K562 (cell line): ENCODE measurements around the gene MGRN1. TPM values are rescaled to one million over a fixed set of nuclear protein-coding genes. Genes with fewer than 3 reads are reported as not detected.

Experiments used
- ARID1B ChIP-seq: fragments of 450-650 bp; IDR thresholded peaks from 2 replicates; pipeline ENCODE4 v1.6.1; 2016; ENCODE audit warnings: antibody characterized with exemption, mild to moderate bottlenecking, inconsistent platforms
- CBFA2T2 ChIP-seq: fragments of 450-650 bp; conservative IDR thresholded peaks from 2 replicates; pipeline ENCODE4 v1.6.1; 2017; ENCODE audit warnings: mild to moderate bottlenecking
- EGR1 ChIP-seq: fragments of 450-650 bp; conservative IDR thresholded peaks from 2 replicates; pipeline ENCODE4 v1.6.1; 2017; ENCODE audit warnings: mild to moderate bottlenecking
- FOSL1 ChIP-seq: fragments of 200-800 bp; sonication (Bioruptor generic); conservative IDR thresholded peaks from 2 replicates; pipeline ENCODE4 v1.6.1; 2016; ENCODE audit warnings: missing genetic modification characterization, missing compliant biosample characterization
- IRF2 ChIP-seq: sonication (generic); formaldehyde crosslinking; IDR thresholded peaks from 2 replicates; pipeline ENCODE4 v1.8.1; 2022; ENCODE audit warnings: mild to moderate bottlenecking, missing genetic modification reagents
- NCOR1 ChIP-seq: fragments of 450-650 bp; IDR thresholded peaks from 2 replicates; pipeline ENCODE4 v1.6.1; 2016; ENCODE audit warnings: mild to moderate bottlenecking, moderate library complexity
- TCF3 ChIP-seq: sonication (generic); formaldehyde crosslinking; IDR thresholded peaks from 2 replicates; pipeline ENCODE4 v1.4.0; 2020; ENCODE audit warnings: mild to moderate bottlenecking, missing genetic modification reagents
- TFAP4 ChIP-seq: sonication (generic); formaldehyde crosslinking; IDR thresholded peaks from 2 replicates; pipeline ENCODE4 v1.8.0; 2022; ENCODE audit warnings: missing genetic modification reagents, mild to moderate bottlenecking, moderate library complexity, borderline replicate concordance
- ZBTB7A ChIP-seq: IDR thresholded peaks from 2 replicates; pipeline ENCODE4 v1.6.1; 2011; ENCODE audit warnings: low read depth, mild to moderate bottlenecking, low read length, moderate library complexity, borderline replicate concordance; ENCODE audit not compliant: control insufficient read depth
- ZNF436 ChIP-seq: fragments of 250-450, 450-650 bp; sonication (Bioruptor Pico); formaldehyde crosslinking; IDR thresholded peaks from 2 replicates; pipeline ENCODE4 v1.7.0; 2020; ENCODE audit warnings: mild to moderate bottlenecking
- polyA plus RNA-seq, 8 experiments: library from polyadenylated mRNA; depleted of rRNA in 4 of 8; stranded (reverse) in 5 of 8; unstranded in 3 of 8; fragments of >200 nt; fragmentation: Nextera tagmentation in 2 of 8; fragmentation: Illumina TruSeq in 1 of 8; extraction: Ambion mirVana in 2 of 8; extraction: Trizol in 1 of 8; gene quantifications; 2 replicates each; pipeline versions ENCODE4 v1.2.1 to v1.2.3, GENCODE V29; 2011 to 2014; ENCODE audit warnings: inconsistent platforms in 1 of 8, missing spikeins in 1 of 8
- total RNA-seq, 7 experiments: library from RNA; depleted of rRNA in 6 of 7; stranded (reverse); fragments of >200 nt in 6 of 7; fragmentation: Illumina TruSeq in 2 of 7; extraction: Trizol in 2 of 7; gene quantifications; 2 replicates each; pipeline versions ENCODE4 v1.2.1 to v1.2.3, GENCODE V29; 2011 to 2021; ENCODE audit warnings: low replicate concordance in 1 of 7
- TF ChIP-seq, protein P1 (sequence below), 2 experiments: fragments of 250-450 bp in 1 of 2; fragments of 450-650 bp in 1 of 2; sonication (Bioruptor Pico) in 1 of 2; IDR thresholded peaks; 2 replicates each; pipeline versions ENCODE4 v1.6.1 to v1.8.0; 2016 to 2021; ENCODE audit warnings: mild to moderate bottlenecking in 2 of 2, moderate library complexity in 2 of 2, missing compliant biosample characterization in 1 of 2, missing genetic modification characterization in 1 of 2
- TF ChIP-seq, protein P2 (sequence below): fragments of 450-650 bp; conservative IDR thresholded peaks from 2 replicates; pipeline ENCODE4 v1.6.1; 2016; ENCODE audit warnings: missing genetic modification characterization, low read depth, mild to moderate bottlenecking, control low read depth, missing compliant biosample characterization
- TF ChIP-seq, protein P3 (sequence below): IDR thresholded peaks from 2 replicates; pipeline ENCODE4 v1.6.1; 2016; ENCODE audit warnings: missing genetic modification characterization, missing compliant biosample characterization
- TF ChIP-seq, protein P4 (sequence below): sonication (generic); formaldehyde crosslinking; IDR thresholded peaks from 2 replicates; pipeline ENCODE4 v1.8.0; 2023; ENCODE audit warnings: mild to moderate bottlenecking, missing genetic modification reagents

MGRN1 gene
- total and polyA plus RNA-seq, 9 of the 15 experiments (the other 6 are each of a cell fraction or from before 2014, with no cell fraction given): 0.15 to 37.9 (median 6.0) TPM

GRCh38 chr16:4724661-4725270 is 100.1 kb downstream of the MGRN1 start (continued):
- TF ChIP-seq TFAP4 (CRISPR knock-in tag) (peak; percentile 40; the same call in 1 of the 2 replicates), CBFA2T2 (peak; percentile 38), TCF3 (peak; percentile 78), ARID1B (0 out of 2 replicates have a peak, but pooled peaks have one; percentile 7), FOSL1 (tag) (no peak), ZNF436 (CRISPR knock-in tag) (no peak), NCOR1 (peak; percentile 45; the same call in 1 of the 2 replicates), IRF2 (no peak), ZBTB7A (no peak), EGR1 (no peak)
- TF ChIP-seq, protein P1, sequence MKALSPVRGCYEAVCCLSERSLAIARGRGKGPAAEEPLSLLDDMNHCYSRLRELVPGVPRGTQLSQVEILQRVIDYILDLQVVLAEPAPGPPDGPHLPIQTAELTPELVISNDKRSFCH (CRISPR knock-in tag; IDR thresholded peaks at IDR 0.05): no peak
- TF ChIP-seq, protein P1 (tag; IDR thresholded peaks at IDR 0.05): no peak
- TF ChIP-seq, protein P2, sequence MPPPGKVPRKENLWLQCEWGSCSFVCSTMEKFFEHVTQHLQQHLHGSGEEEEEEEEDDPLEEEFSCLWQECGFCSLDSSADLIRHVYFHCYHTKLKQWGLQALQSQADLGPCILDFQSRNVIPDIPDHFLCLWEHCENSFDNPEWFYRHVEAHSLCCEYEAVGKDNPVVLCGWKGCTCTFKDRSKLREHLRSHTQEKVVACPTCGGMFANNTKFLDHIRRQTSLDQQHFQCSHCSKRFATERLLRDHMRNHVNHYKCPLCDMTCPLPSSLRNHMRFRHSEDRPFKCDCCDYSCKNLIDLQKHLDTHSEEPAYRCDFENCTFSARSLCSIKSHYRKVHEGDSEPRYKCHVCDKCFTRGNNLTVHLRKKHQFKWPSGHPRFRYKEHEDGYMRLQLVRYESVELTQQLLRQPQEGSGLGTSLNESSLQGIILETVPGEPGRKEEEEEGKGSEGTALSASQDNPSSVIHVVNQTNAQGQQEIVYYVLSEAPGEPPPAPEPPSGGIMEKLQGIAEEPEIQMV (tag): no peak
- TF ChIP-seq, protein P3, sequence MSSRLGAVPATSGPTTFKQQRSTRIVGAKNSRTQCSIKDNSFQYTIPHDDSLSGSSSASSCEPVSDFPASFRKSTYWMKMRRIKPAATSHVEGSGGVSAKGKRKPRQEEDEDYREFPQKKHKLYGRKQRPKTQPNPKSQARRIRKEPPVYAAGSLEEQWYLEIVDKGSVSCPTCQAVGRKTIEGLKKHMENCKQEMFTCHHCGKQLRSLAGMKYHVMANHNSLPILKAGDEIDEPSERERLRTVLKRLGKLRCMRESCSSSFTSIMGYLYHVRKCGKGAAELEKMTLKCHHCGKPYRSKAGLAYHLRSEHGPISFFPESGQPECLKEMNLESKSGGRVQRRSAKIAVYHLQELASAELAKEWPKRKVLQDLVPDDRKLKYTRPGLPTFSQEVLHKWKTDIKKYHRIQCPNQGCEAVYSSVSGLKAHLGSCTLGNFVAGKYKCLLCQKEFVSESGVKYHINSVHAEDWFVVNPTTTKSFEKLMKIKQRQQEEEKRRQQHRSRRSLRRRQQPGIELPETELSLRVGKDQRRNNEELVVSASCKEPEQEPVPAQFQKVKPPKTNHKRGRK (tag): no peak
- TF ChIP-seq, protein P4, sequence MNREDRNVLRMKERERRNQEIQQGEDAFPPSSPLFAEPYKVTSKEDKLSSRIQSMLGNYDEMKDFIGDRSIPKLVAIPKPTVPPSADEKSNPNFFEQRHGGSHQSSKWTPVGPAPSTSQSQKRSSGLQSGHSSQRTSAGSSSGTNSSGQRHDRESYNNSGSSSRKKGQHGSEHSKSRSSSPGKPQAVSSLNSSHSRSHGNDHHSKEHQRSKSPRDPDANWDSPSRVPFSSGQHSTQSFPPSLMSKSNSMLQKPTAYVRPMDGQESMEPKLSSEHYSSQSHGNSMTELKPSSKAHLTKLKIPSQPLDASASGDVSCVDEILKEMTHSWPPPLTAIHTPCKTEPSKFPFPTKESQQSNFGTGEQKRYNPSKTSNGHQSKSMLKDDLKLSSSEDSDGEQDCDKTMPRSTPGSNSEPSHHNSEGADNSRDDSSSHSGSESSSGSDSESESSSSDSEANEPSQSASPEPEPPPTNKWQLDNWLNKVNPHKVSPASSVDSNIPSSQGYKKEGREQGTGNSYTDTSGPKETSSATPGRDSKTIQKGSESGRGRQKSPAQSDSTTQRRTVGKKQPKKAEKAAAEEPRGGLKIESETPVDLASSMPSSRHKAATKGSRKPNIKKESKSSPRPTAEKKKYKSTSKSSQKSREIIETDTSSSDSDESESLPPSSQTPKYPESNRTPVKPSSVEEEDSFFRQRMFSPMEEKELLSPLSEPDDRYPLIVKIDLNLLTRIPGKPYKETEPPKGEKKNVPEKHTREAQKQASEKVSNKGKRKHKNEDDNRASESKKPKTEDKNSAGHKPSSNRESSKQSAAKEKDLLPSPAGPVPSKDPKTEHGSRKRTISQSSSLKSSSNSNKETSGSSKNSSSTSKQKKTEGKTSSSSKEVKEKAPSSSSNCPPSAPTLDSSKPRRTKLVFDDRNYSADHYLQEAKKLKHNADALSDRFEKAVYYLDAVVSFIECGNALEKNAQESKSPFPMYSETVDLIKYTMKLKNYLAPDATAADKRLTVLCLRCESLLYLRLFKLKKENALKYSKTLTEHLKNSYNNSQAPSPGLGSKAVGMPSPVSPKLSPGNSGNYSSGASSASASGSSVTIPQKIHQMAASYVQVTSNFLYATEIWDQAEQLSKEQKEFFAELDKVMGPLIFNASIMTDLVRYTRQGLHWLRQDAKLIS (CRISPR knock-in tag): no peak
